ENCODE data around the gene TIMP3. TPM values are rescaled to one million over a fixed set of nuclear protein-coding genes. Genes with fewer than 3 reads are reported as not detected.

The TIMP3 gene
- total RNA-seq, 1 donor from 2014 or later: 116 TPM

DNA sequence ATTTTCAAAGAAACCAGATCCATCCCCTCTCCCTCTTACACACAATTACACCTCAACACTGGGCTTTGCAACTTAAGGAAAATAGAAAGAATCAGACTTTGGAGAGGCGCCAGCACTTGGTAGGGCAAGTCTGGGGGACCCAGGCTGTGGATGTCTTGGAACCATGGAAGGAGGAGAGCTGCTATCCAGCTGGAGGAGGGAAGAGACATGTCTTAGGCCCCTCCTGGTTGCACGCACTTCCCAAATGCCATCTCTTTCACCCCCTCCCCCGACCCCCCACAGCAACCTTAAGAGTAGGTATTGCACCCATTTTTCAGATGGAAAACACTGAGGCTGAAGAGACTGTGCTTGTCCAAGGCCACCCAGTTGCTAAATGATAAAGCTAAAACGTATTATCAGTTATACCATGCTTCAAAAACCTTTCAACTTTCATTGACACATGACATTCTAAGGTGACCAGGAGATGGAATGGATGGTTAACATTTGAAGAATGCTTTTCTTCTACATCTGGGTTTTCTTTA is 3.9 kb downstream of the TIMP3 start:
- no peak for DNase-seq (ENCODE audit: low read depth in 2 of 2)

DNA sequence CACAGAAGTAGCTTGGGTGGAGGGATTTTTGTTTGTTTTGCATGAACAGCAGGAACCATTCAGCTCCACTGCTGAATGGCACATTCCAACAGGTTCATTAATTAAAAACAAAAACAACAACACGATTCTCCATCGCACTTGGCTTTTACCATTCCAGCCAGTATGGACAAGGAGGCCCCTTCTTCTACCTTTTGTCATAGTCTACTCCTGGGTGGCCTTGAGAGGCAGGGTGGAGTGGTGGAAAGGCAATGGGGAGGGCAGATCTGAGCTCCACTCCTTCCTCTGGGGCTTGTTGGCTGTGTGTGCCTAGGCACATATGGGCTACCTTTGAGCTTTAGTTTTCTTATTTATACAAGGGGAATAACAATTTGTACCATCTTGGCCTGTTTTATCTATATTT is 4.8 kb downstream of the TIMP3 start:
- DNase-seq (ENCODE audit: low read depth in 2 of 2): no peak

DNA sequence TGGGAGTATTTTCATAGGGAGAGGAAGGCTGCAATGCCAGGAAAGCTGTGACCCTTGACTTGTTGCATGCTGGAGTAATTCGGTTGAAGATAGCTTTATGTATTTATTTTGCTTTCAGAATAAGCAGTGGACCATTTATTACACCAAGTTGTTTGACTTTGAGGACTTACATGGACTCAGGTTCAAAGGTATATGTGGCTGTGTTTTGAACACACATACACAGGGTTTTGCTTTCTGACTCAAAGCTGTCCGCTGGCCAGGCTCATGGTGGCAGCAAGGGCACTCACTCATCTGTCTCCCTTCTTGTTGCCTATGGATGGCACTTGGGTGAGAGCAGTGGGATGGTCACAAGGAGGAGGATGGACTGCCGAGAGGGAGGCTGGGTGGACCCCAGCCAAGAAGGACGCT is 6.5 kb downstream of the TIMP3 start:
- DNase-seq (ENCODE audit: low read depth in 2 of 2): no peak

DNA sequence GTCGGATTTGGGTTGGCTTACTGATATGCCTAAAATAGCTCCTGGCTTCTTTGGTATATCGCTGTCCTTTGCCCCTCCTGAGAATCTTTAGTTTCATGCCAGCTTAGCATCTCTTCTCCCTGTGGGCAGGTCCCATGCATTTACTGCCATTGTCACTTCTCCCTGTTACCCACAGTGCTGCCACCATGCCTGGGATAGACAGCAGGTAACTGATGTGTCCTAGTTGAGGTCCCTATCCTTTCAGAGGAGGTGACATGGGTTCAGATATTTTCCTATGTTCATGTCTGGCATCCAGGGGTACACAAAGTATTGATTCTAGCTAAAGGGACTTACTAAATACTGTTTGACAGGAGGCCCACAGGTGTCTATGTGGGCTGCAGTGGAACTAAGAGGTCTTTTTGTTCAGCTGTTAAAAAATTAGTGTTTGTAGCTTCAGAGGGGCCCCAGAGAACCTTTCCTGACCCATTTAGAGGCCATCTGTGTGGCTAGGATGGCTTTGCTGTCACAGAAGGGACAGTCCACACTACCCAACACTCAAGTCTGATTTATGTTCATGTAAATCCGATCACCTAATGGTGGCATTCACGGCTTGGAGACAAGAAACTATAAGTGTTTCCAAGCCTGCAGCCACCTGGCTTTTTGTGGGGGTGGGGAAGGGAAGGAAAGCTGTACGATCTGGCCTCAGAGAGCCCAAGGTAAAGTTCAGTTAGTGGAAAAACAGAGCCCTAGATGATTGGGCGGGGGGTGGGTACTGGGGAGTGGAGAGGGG is 8.5 kb downstream of the TIMP3 start:
- no peak for DNase-seq (ENCODE audit: low read depth in 2 of 2)

DNA sequence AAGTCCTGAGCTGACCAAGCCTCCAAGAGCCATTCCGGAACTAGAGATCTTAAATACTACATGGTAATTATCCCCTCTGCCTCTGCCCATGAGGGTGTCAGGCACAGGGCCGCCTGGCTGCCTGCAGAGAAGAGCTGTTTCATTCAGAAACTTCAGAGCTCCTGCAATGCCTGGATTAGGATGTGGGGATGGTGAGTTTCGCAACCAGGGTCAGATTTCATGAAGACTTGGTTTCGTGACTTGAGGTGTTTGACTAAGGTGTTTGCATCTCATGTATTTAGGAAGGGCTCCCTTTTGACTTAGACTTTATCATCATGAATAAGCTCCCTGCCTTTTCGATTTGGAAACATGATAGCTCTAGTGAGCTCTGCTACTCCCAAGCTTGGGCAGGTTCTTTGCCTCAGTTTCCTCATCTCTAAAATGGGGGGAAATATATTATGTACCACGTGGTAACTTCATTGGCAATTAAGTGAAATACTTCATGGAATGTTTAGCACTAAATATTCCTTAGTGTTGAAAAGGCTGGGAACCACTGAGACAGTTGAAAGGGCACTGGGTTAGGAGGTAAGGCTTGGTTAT is 9.1 kb downstream of the TIMP3 start:
- no peak for DNase-seq (ENCODE audit: low read depth in 2 of 2)

DNA sequence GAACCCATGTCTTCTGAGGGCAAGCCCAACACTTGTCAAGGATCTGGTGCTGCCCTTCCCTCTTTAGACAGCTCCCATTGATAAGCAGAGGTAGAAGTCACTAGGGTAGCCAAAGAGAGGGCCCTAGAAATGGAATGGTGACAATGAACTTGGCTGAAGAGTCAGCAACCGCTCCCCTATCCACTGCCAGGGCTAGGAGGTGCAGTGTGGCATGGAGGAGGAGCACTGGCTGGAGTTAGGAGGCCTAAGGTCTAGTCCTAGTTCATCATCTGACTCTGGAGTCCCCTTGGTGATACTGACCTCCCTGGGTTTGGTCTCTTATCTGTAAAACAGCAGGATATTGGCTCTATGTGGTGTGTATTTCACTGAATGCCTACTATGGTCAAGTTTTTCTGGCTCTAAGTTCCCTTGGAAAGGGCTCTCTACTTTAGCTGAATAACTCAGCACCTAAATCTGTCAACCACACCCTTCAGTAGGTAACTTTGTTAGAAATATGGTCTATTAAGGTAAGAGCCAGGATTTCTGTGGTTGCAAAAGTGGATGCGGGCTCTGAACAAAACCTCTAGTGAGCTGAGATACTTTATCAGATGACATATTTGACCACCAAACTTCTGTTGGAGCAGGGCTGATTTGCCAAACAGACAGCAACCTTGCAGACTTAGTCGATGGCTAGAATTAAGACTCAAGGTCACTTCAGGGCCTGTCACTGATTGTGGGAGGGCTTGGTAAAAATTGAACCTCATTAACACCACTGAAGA is 10.5 kb downstream of the TIMP3 start:
- peak in 1 of 2 donors; percentile 9 for DNase-seq (ENCODE audit: low read depth in 2 of 2)

DNA sequence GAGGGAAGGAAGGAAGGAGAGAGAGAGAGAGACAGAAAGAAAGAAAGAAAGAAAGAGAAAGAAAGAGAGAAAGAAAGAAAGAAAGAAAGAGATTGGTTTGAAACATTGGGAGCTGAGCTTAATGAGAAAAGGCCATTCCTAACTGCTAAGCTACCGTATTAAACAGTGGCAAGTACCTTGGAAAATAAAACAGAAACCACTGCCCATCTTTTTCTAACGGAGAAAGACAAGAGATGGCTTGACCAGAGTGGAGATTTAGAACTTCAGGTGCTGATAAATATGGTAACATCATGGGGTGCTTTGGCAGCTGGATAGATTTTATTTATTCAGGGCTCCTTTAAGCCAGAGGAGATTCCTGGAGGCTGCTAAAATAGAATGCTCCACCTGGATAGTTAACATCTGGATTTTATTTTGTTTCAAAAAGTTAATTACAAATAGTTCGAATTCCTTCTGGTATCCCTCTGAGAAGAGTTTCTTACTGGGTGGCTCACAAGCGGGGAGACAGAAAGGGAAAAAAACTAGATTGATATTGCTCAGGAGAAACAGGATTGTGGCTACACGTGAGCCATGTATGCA is 12.9 kb downstream of the TIMP3 start:
- no peak for DNase-seq (ENCODE audit: low read depth in 2 of 2)

DNA sequence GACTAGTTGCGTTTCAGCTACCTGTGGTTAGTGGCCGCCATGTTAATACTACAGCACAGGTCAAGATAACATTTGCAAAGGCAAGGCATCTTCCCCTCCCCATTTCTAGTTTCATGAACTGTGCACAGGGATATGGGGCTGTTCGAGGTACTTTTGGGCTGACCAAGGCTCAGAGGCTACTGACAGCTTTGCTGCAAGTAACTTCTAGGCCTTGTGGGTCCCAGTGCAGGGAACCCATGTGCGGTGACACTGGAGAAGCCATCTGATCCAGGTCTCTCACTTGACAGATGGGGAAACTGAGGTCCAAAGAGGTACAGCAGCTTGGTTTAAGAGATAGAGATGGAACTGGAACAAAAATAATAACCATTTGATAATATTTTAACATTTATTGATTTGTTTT is 13.6 kb downstream of the TIMP3 start:
- DNase-seq (ENCODE audit: low read depth in 2 of 2): no peak

DNA sequence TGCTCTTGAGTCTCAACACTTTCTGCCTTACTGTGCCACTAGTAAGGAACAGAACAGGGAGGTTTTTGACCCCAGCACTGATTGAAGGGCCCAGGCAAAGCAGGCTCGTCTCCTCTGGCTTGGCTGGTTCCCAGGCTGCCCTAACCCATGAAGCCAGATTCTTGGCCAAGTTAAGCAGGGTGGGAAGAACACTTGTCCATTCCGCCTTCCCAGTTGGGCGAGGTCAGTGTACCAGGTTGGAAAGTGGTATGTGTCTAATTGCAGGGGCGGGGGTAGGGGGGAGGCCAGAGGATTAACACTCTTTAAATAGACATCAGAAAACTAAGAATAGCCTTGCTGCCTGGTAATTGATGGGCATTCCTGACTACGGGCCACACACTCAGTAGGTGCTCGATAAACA is 14.4 kb downstream of the TIMP3 start:
- DNase-seq (ENCODE audit: low read depth in 2 of 2): no peak

DNA sequence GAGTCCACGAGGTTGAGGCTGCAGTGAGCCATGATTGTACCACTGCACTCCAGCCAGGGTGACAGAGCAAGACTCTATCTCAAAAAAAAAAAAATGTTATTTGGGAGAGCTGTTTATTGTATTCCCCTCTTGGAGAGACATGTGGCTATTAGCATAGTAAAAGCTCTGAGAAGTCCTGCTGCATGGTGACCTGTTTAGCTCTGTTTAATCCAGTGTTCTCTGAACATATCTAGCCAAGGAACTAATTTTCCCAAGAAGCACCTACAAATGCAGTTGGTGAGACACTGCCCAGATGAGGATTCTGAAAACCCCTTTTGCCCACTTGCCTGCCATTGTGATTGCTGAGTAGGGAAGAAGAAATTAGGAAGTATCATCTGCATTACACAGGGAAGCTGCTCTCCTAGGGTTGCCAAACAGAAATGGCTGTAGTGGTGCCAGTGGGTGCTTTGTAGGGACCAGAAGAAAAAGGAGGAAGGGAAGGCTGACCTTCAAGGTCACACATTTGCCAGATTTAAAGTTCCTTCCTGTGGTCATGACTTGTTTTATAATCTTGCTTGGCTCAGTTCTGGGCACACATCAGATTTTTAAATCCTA is 15.7 kb downstream of the TIMP3 start:
- no peak for DNase-seq (ENCODE audit: low read depth in 2 of 2)

DNA sequence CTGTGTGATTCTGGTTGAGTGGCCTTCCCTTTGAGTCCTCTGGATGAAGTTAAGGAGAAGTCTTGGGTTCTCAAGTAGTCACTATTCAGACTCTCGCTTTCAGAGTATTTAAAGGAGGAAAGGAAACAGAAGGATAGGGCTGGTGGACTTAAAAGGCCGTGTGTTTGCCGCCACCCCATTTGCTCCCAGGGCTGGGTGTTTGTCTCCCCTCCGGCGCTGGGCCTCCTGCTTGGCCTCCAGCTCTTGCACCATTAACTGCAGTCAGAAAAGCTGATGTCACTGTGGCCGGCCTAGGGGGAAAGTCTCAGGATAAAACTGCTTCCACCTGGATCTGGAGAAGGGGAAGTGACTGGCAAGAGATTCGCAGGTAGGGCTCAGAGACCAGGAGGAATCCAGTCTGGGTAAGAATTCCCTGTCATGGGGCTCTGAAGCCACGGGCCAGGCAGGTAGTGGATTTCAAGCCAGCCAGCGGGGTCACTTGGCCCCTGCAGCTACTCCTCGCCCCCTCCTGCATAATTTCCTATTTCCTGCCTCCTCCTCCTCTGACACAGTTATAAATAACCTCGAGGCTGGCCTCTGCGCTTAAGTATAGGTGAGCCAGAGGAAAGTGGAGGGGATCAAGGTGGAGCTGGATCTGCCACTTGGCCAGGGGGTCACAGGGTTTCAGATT is 17.1 kb downstream of the TIMP3 start:
- DNase-seq (ENCODE audit: low read depth in 2 of 2): peak in 1 of 2 donors; percentile 21

DNA sequence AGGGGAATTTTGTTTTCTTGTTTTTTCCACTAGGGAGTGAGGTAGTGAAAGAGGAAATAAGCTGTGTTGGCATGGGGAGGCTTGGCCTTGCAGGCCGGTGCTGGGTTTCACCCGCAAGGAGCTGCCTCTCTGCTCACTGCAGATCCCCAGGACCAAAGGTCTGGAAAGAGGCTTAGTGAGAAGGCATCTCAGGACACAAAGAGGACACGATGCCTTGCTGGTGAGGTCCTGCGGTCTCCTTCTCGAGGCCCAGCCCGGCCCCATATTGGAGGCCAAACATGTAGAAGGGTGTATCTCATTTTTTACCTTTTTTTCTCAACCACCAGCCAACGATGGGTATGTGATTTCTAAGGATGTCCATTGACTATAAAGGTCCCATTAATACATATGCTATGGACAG is 17.6 kb downstream of the TIMP3 start:
- no peak for DNase-seq (ENCODE audit: low read depth in 2 of 2)

DNA sequence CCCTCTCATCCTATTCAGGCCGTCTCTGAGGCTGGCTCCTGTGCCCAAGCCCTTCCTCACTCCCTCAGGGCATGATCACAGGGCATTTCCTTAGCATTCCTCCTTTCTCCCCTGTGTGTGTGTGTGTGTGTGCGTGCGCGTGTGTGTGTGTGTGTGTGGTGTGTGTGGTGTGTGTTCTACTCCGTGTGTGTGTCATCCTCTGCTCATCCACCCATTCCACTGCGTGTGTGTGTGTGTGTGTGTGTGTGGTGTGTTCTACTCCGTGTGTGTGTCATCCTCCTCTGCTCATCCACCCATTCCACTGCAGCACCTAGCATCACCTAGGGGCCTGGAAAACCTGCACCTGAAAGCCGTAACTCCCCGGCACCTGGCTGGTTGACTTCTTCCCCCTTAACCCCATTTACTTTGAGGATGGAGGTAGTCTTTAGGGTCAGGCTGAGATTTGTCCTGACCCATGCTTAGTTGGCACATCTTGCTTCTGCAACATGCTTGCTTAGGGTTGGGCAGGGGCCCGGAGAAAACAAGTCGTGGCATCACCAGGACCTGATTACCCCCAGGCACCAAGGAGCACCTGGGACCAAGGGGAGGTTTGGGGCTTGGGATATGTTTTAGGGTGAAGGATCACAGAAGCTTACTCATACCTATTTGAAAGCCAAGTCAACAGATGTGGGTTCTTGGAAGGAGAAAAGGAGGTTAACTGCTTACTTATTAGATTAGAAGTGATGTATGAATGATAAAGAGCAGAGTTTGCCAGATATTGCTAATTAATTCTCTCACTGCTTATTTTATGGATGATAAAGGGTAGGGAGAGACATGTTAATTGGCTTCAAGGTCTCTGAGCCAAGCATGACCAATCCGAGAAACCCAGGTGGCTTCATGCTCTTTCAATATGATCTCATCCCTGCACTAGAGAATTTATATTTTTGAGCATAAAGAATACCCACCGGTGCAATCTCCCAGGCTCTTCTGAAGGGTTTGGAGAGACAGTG is 18.9 kb downstream of the TIMP3 start:
- DNase-seq (ENCODE audit: low read depth in 2 of 2): no peak

DNA sequence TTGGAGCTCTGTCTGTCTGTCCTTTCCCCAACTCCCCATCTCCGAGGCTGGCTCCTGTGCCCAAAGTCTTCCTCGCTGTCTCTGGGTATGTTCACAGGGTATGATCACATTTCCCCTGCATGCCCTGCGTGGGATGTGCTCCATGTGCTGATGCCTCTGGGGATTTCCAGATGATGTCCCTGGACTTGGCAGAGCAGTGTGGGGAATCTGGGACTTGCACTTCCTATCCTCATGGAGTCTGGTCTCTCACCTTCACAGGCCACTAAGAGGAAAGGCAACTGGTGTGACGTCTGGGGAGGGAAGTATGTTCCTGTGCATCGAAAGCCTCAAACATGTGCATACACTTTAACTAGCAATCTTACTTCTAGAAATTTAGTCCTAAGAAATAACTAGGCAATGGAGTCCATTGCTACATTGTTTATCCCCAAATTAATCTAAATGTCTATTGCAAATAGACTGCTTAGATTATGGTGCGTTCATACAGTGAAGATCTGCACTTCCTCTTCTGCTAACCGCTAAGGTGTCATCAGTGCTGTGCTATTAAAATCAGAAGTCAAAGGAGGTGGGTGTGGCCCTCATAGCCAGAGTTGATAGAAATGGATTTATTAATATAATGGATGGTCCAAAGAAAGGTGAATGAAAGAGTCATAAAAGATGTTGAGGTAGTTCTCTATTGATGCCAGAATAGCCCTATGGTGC is 20.8 kb downstream of the TIMP3 start:
- DNase-seq (ENCODE audit: low read depth in 2 of 2): peak; percentile 60 to 67

DNA sequence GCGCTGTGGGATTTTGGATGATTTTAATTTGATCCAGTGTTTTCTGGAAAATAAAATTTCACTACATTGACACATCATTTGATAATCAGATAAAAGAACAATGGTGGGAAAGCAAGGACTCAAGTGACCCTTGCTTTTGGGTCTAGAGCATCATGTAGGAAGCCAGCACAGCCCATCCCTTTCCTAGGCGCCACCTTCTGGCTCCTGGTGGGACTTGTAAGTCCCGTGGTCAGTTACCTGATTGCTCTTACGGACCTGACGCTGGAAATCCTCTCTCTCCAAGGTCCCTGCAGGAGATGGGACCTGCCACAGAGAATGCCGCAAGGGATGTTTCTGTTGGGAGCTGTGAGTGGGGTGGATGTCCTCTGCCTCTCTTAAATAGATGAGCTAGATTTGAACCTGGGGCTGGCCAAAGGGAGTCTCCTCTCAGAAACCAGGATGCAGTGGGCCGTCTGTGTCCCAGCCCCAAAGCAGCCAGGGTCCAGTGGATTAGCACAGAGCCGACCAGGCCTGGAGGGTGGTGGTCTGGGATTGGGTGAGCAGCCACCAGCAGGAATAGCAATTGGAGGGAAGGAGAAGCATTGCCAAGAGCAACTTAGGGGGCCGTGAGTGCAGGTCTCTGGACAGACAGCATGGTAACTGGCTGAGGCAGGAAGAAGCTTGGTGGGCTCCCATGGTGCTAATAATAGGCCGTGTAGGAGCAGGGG is 21.7 kb downstream of the TIMP3 start:
- DNase-seq (ENCODE audit: low read depth in 2 of 2): peak in 1 of 2 donors; percentile 67

DNA sequence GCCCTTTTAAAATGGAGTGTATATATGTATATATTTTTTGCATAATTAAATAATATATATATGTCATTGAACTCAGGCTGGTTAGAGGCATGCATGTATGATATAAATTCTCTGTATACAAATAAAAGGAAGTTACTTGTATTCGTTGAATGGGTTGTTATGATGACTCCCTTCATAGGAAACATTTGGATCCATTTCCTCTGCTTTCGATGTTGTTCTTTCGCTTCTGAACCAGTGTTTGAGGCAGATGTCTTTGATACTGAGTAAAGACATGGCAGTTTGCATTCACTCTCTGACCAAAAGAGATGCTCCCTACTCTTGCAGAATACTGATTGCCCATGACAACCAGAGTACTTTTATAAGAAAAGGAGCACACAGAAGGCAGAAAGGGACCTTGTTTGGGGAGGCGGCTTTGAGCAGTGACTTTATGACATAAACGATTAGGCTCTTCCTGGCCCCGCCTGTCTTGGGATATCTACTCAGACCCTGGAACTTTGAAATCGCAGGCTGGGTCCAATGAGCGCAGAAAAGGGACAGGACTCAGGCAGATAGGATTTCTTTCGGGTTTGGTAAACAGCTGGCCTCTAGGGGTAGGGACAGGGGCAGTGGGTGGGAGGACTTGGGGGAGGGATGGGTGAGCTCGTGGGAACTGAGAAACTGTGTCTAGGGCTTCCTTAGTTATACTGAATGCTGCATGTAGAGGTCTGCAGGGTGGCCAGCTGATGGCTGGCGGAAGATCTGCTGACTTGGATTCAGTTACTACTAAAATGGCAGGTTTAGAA is 23.2 kb downstream of the TIMP3 start:
- peak; percentile 71 for DNase-seq (ENCODE audit: low read depth in 2 of 2)

DNA sequence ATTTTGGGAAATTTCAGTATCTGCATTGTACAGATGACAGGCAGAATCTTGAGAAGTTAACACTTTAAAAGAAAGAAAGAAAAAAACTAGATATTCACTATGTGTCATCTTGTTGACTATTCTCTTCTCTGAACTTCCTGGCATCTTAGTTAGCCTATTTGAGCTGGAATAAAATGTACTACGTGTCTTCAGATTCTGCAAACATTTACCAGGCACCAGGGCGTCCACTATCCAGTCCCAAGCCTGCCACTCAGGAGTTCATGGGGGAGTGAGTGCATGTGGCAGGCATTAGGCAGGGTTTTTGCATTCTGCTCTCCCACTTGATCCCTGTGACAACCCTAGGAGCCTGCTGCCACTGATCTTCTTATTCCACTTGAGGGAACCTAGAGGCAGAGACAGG is 25.0 kb downstream of the TIMP3 start:
- no peak for DNase-seq (ENCODE audit: low read depth in 2 of 2)
